Measurements from ENCODE around the gene DPP6. TPM values are rescaled to one million over a fixed set of nuclear protein-coding genes. Genes with fewer than 3 reads are reported as not detected.

The DPP6 gene
- total and polyA plus RNA-seq, 2 of the 8 experiments (the other 6 are each of a cell fraction or from before 2014, with no cell fraction given), result 4.7 to 6.8 TPM

DNA sequence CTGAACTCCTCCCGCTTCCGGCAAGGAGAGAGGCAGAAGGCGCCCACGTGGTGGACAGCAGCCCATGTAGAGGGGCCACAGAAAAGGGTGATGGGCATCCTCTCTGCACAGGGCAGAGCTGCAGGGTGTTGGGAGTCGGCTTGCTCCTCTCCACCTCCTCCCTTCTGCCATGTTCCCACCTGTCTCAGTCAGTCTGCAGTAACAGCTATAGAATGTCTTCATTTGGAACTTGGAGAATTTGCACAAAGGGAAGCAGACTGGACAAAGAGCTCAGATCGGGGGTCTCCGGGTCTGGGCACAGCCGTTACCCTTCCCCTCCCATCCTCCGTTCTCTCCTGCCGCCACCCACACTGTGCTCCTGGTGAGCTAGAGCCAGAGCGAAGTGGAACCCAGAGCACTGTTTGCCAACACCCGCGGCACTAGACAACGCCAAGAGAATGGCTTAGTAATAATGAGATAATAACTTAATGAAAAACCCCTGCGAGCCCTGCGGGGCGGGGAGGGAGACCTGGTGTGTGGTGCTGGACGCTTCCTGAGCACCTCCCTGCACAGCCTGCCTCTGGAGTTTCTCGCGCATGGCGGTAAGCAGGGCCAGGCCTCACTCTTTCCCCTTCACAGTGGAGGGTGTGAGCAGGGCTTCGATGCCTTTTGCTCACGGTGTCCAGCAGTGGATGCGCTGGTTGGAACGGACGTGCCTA is 696.0 kb downstream of the DPP6 start:
- TF ChIP-seq CHD2 (IDR thresholded peaks at IDR 0.05; ENCODE audit: low read length), result no peak
- no peak for TF ChIP-seq EGR1 (IDR thresholded peaks at IDR 0.05; ENCODE audit: borderline replicate concordance, low read depth, low read length)
- TF ChIP-seq SIRT6 (IDR thresholded peaks at IDR 0.05; ENCODE audit: low read length), result no peak
- TF ChIP-seq KDM4A (IDR thresholded peaks at IDR 0.05; ENCODE audit: low read depth, low read length, severe bottlenecking), result no peak
- TF ChIP-seq CREB1 (IDR thresholded peaks at IDR 0.05), result no peak
- TF ChIP-seq TAF7 (optimal IDR thresholded peaks at IDR 0.05; ENCODE audit: borderline replicate concordance, low read depth, low read length), result no peak
- no peak for TF ChIP-seq SIX5 (IDR thresholded peaks at IDR 0.05; ENCODE audit: low read depth, low read length)
- no peak for TF ChIP-seq HDAC2 (IDR thresholded peaks at IDR 0.05; ENCODE audit: borderline replicate concordance in 1 of 2, low read depth in 2 of 2, low read length in 2 of 2)
- TF ChIP-seq, protein P1, sequence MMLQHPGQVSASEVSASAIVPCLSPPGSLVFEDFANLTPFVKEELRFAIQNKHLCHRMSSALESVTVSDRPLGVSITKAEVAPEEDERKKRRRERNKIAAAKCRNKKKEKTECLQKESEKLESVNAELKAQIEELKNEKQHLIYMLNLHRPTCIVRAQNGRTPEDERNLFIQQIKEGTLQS (IDR thresholded peaks at IDR 0.05; ENCODE audit: insufficient read depth, low read depth, low read length), result no peak
- no peak for TF ChIP-seq SAP30 (IDR thresholded peaks at IDR 0.05; ENCODE audit: insufficient read depth, insufficient replicate concordance, low read length)
- no peak for TF ChIP-seq HDAC6 (IDR thresholded peaks at IDR 0.05; ENCODE audit: low read depth, low read length)
- no peak for TF ChIP-seq SP1 (IDR thresholded peaks at IDR 0.05; ENCODE audit: low read depth, low read length)
- no peak overlapping the region for H4K91ac ChIP-seq (replicated peaks; ENCODE audit: insufficient read length, low read length)
- no peak overlapping the region for H2AFZ ChIP-seq (ENCODE audit: low read length)
- H2BK120ac ChIP-seq (replicated peaks; ENCODE audit: low read depth, low read length), result no peak overlapping the region
- no peaks in the 10 kb centered on the region for H3K27me3 ChIP-seq (replicated peaks in 1 of 4; ENCODE audit: control insufficient read depth in 3 of 4, extremely low read depth in 1 of 4, insufficient read depth in 3 of 4, low read length in 3 of 4)
- H3K23me2 ChIP-seq (ENCODE audit: low read depth, low read length), result no peaks in the 10 kb centered on the region; the same call in 1 of the 2 replicates
- FAIRE-seq (no peak), DNase-seq (ENCODE audit: low read depth in 1 of 2, low spot score in 2 of 2) (no peak)
- H3K36me3 ChIP-seq (ENCODE audit: control insufficient read depth in 2 of 4, insufficient read depth in 4 of 4, low read length in 3 of 4), result no peaks in the 10 kb centered on the region
- H3K27ac ChIP-seq (ENCODE audit: low read depth, low read length), result no peak overlapping the region
- no peak overlapping the region; a peak in 1 of 7 replicates for H3K9ac ChIP-seq (replicated peaks in 1 of 4; ENCODE audit: extremely low read depth in 1 of 4, low read depth in 3 of 4, low read length in 3 of 4)
- H4K8ac ChIP-seq (ENCODE audit: extremely low read depth, insufficient read depth, low read length), result no peak overlapping the region
- no peak overlapping the region for H2BK15ac ChIP-seq (ENCODE audit: low read length)
- H4K20me1 ChIP-seq (replicated peaks in 1 of 2; ENCODE audit: control insufficient read depth in 1 of 2, insufficient read depth in 2 of 2, low read length in 2 of 2), result no peaks in the 10 kb centered on the region
- no peak overlapping the region for H3K14ac ChIP-seq (ENCODE audit: insufficient read length)
- no peaks in the 10 kb centered on the region for H3K79me2 ChIP-seq (ENCODE audit: control insufficient read depth in 1 of 2, insufficient read depth in 2 of 2, low read length in 2 of 2)
- H2AK5ac ChIP-seq (ENCODE audit: low read depth, low read length), result no peak overlapping the region
- no peak overlapping the region for H3K18ac ChIP-seq (ENCODE audit: extremely low read depth, low read length)
- no peak overlapping the region for H3K4ac ChIP-seq (replicated peaks; ENCODE audit: insufficient read length, low read depth, low read length)
- no peak overlapping the region for H2BK12ac ChIP-seq (ENCODE audit: low read depth, low read length)
- ChIA-PET POLR2A (ENCODE audit: partially characterized antibody) (no interaction called here), CTCF (ENCODE audit: partially characterized antibody) (interaction anchor here (0.6 to 1.5 kb wide), 11 partner anchors 9 to 1364 kb away, joined by 3 to 5 read pairs (median 3); no protein-coding TSS in a partner anchor)
- H3K56ac ChIP-seq (replicated peaks; ENCODE audit: insufficient read length, low read depth, low read length), result no peak overlapping the region
- H4K5ac ChIP-seq (ENCODE audit: insufficient read length, low read depth, low read length), result no peak overlapping the region
- H3K4me2 ChIP-seq (ENCODE audit: insufficient read depth in 1 of 2, low read depth in 2 of 2, low read length in 2 of 2), result no peak overlapping the region
- H2BK5ac ChIP-seq (ENCODE audit: low read depth, low read length), result no peak overlapping the region
- H3K79me1 ChIP-seq (ENCODE audit: low read depth, low read length), result no peaks in the 10 kb centered on the region
- 91% methylated on average over 25 of the region's 26 CpGs; no CpG with 5 or more reads in 1 of the 2 experiments for WGBS, 2 experiments (ENCODE audit: extremely low coverage in 1 of 2, insufficient coverage in 1 of 2, insufficient read length in 1 of 2, insufficient replicate concordance in 2 of 2, low coverage in 1 of 2, low lambda C conversion rate in 2 of 2, missing lambda C conversion rate in 1 of 2)
- H2BK20ac ChIP-seq (ENCODE audit: low read length), result no peak overlapping the region; the same call in 1 of the 2 replicates
- no peak overlapping the region for H3K4me3 ChIP-seq (ENCODE audit: extremely low read depth in 1 of 4, insufficient read depth in 2 of 4, low read depth in 3 of 4, low read length in 4 of 4)
- no peak overlapping the region for H3K23ac ChIP-seq (ENCODE audit: insufficient read length)
- H3K9me3 ChIP-seq (ENCODE audit: insufficient read depth in 2 of 2, low read depth in 1 of 2, low read length in 1 of 2), result no peaks in the 10 kb centered on the region
- H3K4me1 ChIP-seq (replicated peaks in 1 of 4; ENCODE audit: control insufficient read depth in 3 of 4, insufficient read depth in 4 of 4, low read length in 3 of 4), result peaks cover 0 to 3% (median 1%) of the 10 kb centered on the region in 4 experiments; a peak in 4 of 7 replicates
